NCI-H187 (cell line): ENCODE results near the gene DHDH.

Experiments
- DNase-seq, 2 experiments: peaks; one replicate each; lab custom pipeline; 2025; lab: John Stamatoyannopoulos, UW

The DHDH gene

GRCh38 chr19:48950830-48951519 is 17.5 kb downstream of the DHDH start:
- no peak for DNase-seq

GRCh38 chr19:48953141-48953540 is 19.6 kb downstream of the DHDH start:
- no peak for DNase-seq

GRCh38 chr19:48953990-48954594 is 20.6 kb downstream of the DHDH start:
- DNase-seq, result no peak

- peak; percentile 97 to 99 for DNase-seq
Measured at GRCh38 chr19:48954595-48955307, 21.3 kb downstream of the DHDH start, which contains the start of gene BAX. Gene BAX (plus strand): TSS chr19:48954875. CDS start chr19:48954929, 54 bp downstream.

GRCh38 chr19:48955308-48955958 is 21.9 kb downstream of the DHDH start:
- DNase-seq, result no peak

GRCh38 chr19:48958006-48958405 is 24.5 kb downstream of the DHDH start:
- DNase-seq, result no peak

- DNase-seq, result no peak
Measured at GRCh38 chr19:48959341-48960239, 26.1 kb downstream of the DHDH start.

GRCh38 chr19:48961051-48961649 is 27.7 kb downstream of the DHDH start:
- DNase-seq, result no peak

GRCh38 chr19:48961673-48962028 is 28.2 kb downstream of the DHDH start:
- DNase-seq, result no peak

GRCh38 chr19:48962029-48962848 is 28.7 kb downstream of the DHDH start:
- DNase-seq, result no peak

- DNase-seq, result no peak
Measured at GRCh38 chr19:48962849-48963165, 29.3 kb downstream of the DHDH start.

- no peak for DNase-seq
Measured at GRCh38 chr19:48963371-48964204, 30.1 kb downstream of the DHDH start.

GRCh38 chr19:48964205-48965039 is 30.9 kb downstream of the DHDH start:
- no peak for DNase-seq

- peak; percentile 95 to 98 for DNase-seq
Measured at GRCh38 chr19:48965040-48965805, 31.7 kb downstream of the DHDH start, which contains the start of gene FTL. Gene FTL (plus strand): TSS chr19:48965309. CDS start chr19:48965508, 199 bp downstream.

- peak; percentile 83 to 87 for DNase-seq
Measured at GRCh38 chr19:48965806-48966540, 32.5 kb downstream of the DHDH start.

- no peak for DNase-seq
Measured at GRCh38 chr19:48966541-48967345, 33.2 kb downstream of the DHDH start.
